IPS-18c (cell line): ENCODE data around the gene GEMIN7.
"Not testable (repeated sequence)": the region's sequence is repeated elsewhere in the genome, so short reads cannot be mapped to it uniquely, and the experiment has no call there.

Experiments used
- H3K4me3 ChIP-seq: 2 replicates; pipeline ENCODE4 v1.7.0; 2013; ENCODE audit warnings: low read depth, mild to moderate bottlenecking, low read length, moderate library complexity; ENCODE audit not compliant: insufficient read depth
- H3K9me3 ChIP-seq: one replicate; pipeline ENCODE4 v1.6.1; 2013; ENCODE audit warnings: mild to moderate bottlenecking, low read length, moderate library complexity; ENCODE audit not compliant: control insufficient read depth, insufficient read depth

Gene GEMIN7

DNA sequence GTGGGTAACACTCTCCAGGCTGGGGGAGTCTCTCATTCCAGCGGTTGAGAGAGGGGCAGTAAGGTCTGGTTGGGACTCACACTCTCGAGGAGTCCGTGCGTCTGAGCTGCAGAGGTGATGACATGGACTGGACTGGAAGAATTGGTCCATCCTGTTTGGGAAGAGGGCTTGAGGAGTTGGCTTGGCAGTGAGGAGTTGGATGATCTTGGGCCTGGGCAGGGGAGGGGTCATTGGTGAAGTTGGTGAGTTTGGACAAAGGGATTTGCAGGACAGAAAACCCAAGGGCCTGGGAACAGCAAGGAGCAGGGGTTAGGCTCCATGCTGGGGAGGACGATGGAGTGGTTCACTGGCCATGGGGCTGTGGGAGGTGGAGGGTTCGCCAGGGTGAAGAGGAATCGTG lies 17.6 kb downstream of the GEMIN7 start:
- Histone ChIP-seq H3K9me3 (peaks cover 2% of the 10 kb centered on the region), H3K4me3 (no peak overlapping the region)

DNA sequence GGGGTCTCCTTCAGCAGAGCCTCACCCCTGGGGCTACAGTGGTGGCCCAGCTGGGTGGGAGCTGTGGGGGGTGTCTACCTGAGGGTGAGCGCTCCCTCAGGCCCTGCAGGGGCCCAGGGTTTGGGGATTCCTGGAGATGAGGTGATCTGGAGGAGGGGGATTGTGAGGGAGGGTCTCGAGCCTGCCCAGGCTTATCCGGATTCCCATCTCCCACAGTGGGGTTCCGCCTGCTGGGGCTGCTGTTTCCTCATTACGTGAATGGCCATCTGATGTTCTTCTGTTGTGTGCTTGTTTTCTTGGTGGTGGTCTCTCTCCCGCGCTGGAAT lies 18.4 kb downstream of the GEMIN7 start:
- Histone ChIP-seq H3K9me3 (peaks cover 2% of the 10 kb centered on the region), H3K4me3 (no peak overlapping the region)

DNA sequence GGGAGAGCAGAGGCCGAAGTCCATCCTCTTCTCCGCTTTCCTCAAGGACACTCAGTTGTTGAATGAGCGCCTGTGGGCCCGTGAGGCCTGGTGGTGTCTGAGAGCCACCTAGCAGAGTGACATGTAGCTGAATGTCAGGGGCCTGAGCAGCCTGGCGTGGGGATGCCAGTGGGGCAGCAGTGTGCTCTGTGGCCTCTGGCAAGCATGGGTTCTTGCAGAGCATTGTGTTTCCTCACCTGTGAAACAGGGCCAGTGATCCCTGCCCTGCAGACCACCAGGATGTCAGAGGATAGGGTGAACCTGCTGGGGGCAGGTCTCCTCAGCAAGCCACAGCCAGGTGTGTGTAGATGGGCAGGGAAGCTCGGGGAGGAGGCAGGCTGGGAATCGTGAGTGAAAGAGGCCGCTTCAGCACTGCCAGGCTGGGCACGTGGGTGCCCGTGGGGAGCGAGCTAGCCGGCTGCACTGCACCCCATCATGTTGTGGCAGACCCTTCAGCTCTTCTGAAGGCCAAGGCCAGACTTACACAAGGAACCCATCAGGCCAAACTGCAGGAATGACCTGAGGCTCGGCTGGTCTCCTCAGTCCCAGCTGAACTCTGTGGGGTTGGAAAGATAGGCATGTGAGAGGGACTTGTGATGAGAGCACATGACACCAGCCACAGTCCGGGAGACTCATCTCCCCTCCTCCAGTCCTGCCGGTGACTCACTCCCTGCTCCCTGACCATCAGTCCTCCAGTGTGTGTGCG lies 18.9 kb downstream of the GEMIN7 start:
- Histone ChIP-seq H3K9me3 (peaks cover 2% of the 10 kb centered on the region), H3K4me3 (no peak overlapping the region)

DNA sequence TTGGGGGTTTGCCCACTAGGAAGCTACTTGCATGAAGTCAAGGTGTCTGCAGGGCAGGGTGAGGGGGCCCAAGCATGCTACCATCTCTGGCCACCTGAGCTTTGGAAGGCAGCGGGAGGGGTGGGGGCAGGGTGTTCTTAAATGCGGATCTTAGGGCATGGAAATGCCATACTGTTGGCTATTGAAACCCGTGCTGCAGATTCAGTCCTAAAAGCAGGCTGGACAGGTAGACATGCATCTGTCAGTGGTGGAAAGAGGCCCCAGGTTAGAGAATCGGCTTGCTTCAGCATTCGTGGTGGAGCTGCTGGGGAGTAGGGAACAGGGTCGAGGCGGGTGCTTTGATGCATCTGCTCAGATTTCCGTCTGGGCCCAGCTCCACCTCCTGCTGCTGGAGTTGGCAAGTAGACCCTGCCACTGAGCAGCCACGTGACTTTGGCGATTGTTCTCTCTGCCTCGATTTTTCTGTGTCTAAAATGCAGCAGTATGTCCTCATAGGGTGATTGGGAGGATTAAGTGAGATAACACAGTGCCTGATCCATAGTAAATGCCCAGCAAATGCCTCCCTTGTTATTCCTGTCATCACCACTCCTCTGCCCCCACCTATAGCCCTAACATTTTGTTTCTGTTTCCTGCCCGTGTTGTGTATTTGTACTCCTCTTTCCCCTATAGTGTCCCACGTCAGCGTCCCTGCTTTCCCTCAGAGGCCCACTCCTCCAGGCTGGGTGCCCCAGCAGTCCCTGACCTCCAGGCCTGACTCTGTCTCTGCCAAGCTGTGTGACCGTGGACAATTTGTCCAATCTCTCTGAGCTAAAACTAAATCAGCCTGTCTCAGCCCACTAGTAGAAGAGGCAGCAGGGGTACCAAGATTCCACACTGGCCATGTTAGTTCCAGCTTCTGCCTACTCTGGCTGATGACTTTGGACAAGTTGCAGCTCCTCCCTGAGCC lies 19.7 kb downstream of the GEMIN7 start:
- H3K4me3 ChIP-seq: peak overlapping the region; percentile 26; the same call in 1 of the 2 replicates
- peaks cover 2% of the 10 kb centered on the region for H3K9me3 ChIP-seq

DNA sequence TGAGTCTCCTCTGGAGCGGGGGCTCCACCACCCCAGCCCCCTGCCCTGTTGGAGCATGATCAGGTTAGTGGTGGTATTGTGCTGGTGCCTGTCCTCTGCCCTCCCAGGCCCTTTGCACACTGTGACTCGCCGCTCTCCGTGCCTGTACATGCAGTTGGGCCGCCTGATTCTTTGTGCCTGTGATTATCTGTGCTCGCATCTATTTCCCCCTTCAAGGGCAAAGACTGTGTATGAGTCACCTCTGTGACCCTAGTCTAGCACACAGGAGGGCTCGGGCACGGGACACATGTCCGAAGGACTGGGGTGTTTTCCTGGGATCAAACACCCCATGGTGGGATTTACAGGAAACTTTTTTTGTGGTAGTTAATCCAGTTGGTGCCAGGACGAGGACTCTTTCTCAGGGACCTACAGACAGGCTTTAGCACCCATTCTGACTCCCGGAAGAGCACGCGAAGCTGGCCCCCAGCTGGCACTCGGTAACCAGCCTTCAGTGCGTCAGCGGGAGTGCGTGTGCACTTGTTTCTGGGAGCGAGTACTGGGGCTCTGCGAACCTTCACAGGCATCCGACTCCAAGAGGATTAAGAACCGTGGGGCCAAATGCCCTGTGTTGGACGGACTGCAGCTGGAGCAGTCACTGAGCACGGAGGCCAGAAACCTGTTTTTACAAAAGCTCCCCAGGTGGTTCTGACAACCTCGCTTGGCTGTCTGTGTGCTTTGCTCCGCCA lies 20.6 kb downstream of the GEMIN7 start:
- Histone ChIP-seq H3K9me3 (peaks cover 2% of the 10 kb centered on the region), H3K4me3 (no peak overlapping the region)

DNA sequence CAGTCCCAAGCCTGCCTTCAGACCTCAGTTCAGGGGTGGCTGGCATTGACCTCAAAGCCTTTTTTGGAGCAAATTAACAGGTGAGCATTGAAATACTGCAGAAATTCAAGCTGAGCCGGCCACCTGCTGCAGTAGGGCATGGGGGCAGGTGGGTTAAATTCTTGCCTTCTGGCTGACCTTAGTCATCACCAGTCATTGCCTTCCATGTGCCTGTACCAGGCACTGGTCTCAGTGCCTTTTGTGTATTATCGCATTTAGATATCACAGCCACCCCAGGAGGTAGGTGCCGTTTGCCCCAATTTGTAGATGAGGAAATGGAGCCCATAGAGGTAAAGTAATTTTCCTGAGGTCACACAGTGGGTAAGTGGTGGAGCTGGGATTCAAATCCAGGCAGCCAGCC lies 21.1 kb downstream of the GEMIN7 start:
- H3K9me3 ChIP-seq: no peaks in the 10 kb centered on the region
- no peak overlapping the region for H3K4me3 ChIP-seq

DNA sequence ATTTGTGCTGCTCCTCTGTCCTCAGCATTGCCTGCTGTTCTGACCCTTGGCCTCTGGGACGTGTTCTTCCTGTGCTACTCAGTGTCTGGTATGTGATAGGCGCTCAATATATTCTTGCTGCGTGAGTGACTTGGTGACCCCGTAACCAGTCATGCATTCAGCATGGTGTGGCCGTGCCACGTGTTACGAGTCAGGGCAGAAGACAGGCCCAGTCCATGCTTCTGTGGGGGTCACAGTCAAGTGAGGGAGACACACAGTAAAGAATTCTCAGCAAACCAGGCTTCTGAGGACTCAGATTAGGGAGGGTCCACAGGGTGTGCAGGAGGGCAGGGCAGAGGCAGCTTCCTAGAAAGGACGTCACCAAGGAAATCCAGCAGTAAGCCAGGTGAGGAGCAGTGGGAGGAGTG lies 21.8 kb downstream of the GEMIN7 start:
- H3K4me3 ChIP-seq: no peak overlapping the region
- H3K9me3 ChIP-seq: no peaks in the 10 kb centered on the region

DNA sequence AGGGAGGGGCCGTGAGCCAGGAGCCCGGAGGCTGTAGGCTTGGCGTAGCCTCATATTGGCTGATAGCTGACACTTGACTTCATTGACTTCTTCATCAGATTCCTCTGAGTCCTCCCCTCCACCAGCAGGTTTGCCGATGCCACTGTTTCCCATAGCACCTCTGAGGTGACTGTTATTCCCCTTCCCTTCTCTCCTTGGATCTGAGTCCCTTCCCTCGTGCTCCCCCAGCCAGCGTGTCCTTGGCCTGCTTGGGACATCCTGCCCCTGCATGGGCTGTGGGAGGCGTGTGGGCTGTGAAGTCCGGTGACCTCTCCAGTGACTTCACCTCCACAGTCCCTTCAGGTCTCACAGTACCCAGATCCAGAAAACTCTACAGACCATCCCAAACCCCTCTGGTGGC lies 22.7 kb downstream of the GEMIN7 start:
- no peak overlapping the region for H3K4me3 ChIP-seq
- no peaks in the 10 kb centered on the region for H3K9me3 ChIP-seq

DNA sequence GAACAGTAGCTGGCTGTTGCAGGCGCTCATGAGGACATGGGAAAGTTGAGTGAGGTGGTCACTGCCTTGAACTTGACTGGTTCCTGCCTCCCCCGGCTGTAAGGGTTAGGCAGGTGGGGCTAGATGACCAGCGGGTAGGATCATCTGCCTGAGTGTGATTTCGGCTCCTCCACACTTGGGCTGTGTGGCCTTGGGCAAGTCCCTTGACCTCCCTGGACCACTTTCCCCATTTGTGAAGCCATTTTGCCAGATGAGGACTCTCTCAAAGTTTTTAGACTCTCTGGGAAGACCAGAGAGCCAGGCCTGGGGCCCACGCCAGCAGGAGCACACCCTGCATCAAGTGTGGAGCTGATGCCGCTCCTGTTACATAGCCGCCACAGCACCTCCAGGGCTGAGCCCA lies 23.4 kb downstream of the GEMIN7 start:
- H3K9me3 ChIP-seq: no peaks in the 10 kb centered on the region
- H3K4me3 ChIP-seq: no peak overlapping the region

DNA sequence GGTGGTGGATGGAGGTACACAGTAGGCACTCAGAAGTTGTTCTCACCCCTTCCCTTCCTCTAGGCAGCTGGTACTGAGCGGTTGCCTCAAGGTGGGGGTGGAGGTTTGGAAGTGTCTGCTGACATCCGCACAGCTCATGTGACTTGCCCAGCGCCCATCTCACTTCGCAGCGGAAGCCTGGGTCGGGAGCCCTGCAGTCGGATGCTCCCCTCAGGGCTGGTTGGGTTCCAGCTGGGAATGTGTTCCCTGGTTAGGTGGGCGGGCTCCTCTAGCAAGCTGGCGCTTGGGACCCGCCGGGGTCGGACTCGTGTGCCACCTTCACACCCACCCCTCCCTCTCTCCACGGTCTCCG lies 24.1 kb downstream of the GEMIN7 start:
- Histone ChIP-seq H3K4me3 (no peak overlapping the region), H3K9me3 (no peaks in the 10 kb centered on the region)

DNA sequence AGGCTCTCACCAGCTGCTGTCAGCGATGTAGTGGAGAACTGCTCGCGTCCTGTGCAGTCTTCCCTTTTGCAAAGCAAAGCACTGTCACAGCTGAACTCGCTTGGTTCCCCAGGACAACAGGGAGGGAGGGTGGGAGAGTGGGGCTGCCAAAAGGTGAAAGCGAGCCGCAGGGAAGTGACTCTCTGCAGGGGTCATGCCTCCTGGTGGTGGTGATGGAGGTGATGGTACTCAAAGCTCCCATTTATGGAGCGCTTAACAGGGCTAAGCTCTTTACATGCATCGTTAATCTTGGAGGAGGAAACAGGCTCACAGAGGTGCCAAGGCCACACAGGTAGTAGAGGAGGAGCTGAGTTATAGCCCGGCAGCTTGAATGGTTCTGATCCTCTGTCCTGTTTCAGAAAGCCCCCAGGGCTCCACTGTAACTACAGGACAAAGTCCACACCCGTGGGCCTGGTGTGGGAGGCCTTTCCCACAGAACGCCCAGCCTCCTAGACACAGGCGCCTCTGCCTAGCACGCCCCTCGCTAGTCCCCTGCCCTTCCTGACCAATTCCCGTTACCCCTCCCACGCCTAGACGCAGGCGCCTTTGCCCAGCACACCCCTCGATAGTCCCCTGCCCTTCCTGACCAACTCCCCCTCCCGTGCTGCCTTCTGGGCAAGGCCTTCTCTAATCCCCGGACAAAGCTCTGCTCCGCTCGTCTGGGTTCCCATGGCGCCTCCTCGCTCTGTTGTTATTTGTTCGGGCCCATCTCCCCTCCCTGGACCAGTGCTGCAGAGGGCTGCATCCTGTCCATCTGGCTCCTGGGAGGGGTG lies 24.7 kb downstream of the GEMIN7 start:
- no peaks in the 10 kb centered on the region for H3K9me3 ChIP-seq
- H3K4me3 ChIP-seq: no peak overlapping the region

DNA sequence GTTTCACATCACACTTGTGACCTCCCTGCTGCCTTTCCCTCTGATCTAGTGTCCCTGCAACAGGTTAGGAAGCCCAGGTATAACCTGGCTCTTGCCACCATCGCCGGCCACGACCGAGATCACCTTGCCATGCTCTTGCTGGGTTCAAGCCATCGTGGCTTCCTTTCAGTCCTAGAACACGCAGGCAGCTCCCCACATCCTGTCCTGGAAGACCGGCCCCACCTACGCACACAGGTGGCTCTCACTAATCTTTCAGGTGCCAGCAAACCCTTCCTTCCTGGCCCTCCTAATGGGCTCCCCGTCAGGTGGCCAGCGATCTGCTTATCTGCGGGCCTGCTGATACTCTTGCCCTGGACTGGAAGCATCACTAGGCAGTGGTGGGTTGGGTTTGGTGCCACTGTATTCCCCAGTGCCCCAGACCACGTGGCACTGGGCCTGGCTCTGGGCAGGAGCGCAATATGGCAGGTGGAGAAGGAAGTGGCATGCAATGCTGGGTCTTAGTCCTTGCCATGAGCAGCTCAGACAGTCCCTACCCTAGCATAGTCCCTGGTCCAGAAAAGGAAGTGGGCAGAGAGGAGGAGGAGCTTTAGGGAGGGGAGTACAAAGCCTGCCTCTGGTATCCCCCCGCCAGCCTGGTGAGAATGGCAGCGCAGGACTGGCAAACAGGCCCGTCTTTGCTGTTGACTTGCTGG lies 25.7 kb downstream of the GEMIN7 start:
- H3K9me3 ChIP-seq: no peaks in the 10 kb centered on the region
- no peak overlapping the region for H3K4me3 ChIP-seq

DNA sequence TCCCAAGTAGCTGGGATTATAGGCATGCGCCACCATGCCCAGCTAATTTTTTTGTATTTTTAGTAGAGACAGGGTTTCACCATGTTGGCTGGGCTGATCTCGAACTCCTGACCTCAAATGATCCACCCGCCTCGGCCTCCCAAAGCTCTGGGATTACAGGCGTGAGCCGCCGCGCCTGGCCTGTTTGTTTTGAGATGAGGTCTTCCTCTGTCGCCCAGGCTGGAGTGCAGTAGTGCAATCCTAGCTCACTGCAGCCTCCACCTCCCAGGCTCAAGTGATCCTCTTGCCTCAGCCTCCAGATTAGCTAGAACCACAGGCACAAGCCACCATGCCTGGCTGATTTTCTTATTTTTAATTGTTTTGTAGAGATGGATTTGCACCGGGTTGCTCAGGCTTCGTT lies 27.3 kb downstream of the GEMIN7 start:
- H3K9me3 ChIP-seq, H3K4me3 ChIP-seq: not testable (repeated sequence)

DNA sequence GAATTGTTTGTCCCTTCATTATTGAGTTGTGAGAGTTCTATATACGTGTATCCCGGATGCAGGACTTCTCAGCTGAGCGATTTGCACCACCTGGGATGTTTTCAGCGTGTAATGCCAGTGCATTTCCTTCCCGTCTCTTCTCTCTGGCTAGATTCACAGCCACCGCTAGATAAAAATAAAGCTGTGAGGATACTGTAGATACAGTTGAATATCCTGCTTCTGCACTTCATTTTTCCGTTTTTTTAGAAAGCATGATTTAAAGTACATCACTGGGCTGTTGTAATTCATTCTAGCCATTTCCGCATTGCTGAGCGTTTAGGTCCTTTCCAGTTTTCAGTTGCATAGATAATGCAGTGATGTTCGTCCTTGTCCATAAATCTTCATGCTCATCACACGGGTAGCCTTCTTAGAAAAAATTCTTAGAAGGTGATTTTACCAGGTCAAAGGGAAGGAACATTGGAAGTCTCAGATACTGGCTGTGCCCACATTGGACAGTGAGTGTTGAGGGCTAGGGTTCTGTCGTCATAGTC lies 28.6 kb downstream of the GEMIN7 start:
- H3K9me3 ChIP-seq: no peaks in the 10 kb centered on the region
- no peak overlapping the region for H3K4me3 ChIP-seq

DNA sequence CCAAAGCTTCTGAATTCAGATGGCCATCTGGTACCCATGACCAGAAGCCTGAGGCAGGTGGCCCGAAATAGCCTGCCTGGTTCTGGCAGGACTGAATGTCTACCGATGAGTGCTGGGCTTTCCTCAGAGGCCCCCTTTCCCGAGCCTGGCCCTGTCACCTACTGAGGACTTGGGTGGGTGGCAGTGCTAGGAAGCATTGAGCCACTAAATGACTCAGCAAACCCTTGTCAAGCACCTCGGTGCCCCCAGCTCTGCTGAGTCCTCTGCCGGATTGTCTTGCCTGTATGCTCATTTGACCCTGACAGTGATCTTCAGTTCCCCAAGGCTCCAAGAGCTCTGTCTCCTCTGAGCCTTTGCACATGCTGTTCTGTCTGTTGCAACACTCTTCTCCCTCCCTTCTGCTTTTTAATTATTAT lies 31.8 kb downstream of the GEMIN7 start:
- no peak overlapping the region for H3K4me3 ChIP-seq
- no peaks in the 10 kb centered on the region for H3K9me3 ChIP-seq

DNA sequence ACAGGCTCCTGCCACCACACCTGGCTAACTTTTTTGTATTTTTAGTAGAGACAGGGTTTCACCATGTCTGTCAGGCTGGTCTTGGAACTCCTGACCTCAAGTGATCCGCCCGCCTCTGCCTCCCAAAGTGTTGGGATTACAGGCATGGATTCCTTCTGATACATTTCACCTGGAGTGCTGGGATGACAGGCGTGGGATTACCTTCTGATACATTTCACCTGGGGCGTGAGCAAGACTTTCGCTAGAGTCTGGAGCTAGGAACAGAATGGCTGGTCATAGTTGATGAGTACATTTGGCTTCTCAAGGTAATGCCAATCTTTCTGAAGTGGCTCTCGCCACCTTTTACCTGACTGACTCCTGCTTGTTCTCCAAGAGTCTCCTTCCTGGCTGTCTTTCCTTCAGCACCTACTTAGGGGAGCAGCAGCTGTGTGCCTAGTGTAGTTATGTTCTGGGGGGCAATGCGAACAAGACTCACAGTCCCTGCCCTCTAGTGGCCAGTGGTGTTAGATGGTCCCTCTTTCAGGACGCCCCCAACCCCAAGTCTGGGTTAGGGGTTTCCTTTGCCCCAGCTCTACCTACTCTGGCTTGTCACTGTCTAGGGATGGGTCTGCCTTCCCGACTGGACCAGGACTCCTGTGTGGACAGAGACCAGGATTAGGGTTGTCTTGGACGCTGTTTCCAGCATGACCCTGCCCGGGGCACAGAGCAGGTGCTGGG lies 33.2 kb downstream of the GEMIN7 start:
- Histone ChIP-seq H3K4me3 (no peak overlapping the region), H3K9me3 (no peaks in the 10 kb centered on the region)
